ENCODE results near the gene IL10. TPM values are rescaled to one million over a fixed set of nuclear protein-coding genes. Genes with fewer than 3 reads are reported as not detected.
"Not testable (repeated sequence)": the region's sequence is repeated elsewhere in the genome, so short reads cannot be mapped to it uniquely, and the experiment has no call there.

Gene IL10
- polyA plus RNA-seq, 1 donor, result 0.91 TPM

DNA sequence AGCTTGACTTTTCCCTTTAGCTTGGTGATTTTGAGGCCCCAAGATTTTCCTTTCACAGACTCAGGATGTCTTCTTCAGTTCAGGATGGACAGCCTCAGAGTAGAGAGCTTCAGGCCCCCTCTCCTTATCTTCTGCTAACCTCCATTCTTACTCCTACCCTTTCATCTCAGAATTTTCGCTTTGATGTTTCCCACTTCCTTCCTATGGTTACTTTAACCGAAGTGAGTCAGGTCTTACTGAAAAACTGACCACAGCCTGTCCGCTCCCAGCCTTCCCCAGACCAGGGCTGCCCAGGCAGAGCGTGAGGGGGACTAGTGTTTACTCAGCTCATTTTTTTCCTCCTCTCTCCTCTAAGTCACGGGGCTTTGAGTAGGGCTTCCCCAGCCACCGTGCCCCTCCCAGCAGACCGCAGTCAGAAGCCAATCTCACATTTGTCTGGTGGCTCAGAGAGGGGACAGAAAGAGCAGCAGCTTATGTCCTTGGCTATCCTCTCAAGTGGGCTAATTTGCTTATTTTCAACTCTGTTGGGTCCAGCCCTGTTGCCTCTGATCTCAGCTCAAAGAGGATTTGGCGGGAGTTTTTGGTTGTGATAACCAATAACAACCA is 5.9 kb downstream of the IL10 start:
- peak in 1 of 2 donors; percentile 24 for DNase-seq
- no peaks in the 10 kb centered on the region for H3K36me3 ChIP-seq (ENCODE audit: control insufficient read depth, insufficient read depth, low read length)
- no CpG with 5 or more reads among the region's 8 CpGs for WGBS (ENCODE audit: insufficient coverage, low lambda C conversion rate)
- H3K9me3 ChIP-seq (ENCODE audit: control insufficient read depth, low read depth, low read length), result no peaks in the 10 kb centered on the region
- peaks cover 7% of the 10 kb centered on the region for H3K27me3 ChIP-seq (ENCODE audit: control insufficient read depth, insufficient read depth, low read length)
- no peak overlapping the region for H3K27ac ChIP-seq (ENCODE audit: low read length)
- H3K4me1 ChIP-seq (ENCODE audit: control insufficient read depth, insufficient read depth, low read length), result no peaks in the 10 kb centered on the region
- H3K4me3 ChIP-seq (ENCODE audit: low read length), result no peak overlapping the region

DNA sequence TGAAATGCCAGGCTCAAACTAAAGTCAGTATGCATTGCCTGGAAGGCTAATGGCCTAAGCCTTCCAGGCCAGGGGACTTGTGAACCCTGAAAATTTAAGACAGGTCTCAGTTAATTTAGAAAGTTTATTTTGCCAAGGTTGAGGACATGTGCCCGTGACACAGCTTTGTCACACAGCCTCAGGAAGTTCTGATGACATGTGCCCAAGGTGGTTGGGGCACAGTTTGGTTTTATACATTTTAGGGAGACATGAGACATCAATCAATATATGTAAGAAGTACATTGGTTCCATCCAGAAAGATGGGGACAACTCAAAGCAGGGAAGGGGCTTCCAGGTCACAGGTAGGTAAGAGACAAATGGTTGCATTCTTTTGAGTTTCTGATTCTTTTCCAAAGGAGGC is 6.5 kb downstream of the IL10 start:
- no CpG with 5 or more reads among the region's 1 CpG for WGBS (ENCODE audit: insufficient coverage, low lambda C conversion rate)
- not testable (repeated sequence) for H3K4me1 ChIP-seq (ENCODE audit: control insufficient read depth, insufficient read depth, low read length); H3K27ac ChIP-seq (ENCODE audit: low read length); DNase-seq; H3K36me3 ChIP-seq (ENCODE audit: control insufficient read depth, insufficient read depth, low read length); H3K9me3 ChIP-seq (ENCODE audit: control insufficient read depth, low read depth, low read length); H3K27me3 ChIP-seq (ENCODE audit: control insufficient read depth, insufficient read depth, low read length); H3K4me3 ChIP-seq (ENCODE audit: low read length)

DNA sequence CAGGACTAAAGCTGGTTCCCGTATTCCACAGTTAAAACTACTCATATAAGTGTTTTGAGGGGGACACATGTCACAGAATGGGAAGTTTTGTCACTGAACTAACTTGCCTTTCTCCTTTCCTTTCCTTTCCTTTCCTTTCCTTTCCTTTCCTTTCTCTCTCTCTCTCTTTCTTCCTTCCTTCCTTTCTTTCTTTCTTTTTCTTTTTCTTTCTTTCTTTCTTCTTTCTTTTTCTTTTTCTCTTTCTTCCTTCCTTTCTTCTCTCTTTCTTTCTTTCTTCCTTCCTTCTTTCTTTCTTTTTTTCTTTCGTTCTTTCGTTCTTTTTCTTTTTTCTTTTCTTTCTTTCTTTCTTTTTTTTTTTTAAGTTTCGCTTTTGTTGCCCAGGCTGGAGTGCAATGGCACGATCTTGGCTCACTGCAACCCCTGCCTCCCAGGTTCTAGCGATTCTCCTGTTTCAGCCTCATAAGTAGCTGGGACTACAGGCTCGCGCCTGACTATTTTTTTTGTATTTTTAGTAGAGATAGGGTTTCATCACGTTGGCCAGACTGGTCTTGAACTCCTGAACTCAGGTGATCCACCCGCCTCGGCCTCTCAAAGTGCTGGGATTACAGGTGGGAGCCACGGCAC is 9.4 kb downstream of the IL10 start:
- DNase-seq; H3K36me3 ChIP-seq (ENCODE audit: control insufficient read depth, insufficient read depth, low read length); H3K9me3 ChIP-seq (ENCODE audit: control insufficient read depth, low read depth, low read length); H3K4me1 ChIP-seq (ENCODE audit: control insufficient read depth, insufficient read depth, low read length); H3K27me3 ChIP-seq (ENCODE audit: control insufficient read depth, insufficient read depth, low read length); H3K27ac ChIP-seq (ENCODE audit: low read length); H3K4me3 ChIP-seq (ENCODE audit: low read length): not testable (repeated sequence)
- 100% methylated on average over 3 of the region's 12 CpGs for WGBS (ENCODE audit: insufficient coverage, low lambda C conversion rate)

DNA sequence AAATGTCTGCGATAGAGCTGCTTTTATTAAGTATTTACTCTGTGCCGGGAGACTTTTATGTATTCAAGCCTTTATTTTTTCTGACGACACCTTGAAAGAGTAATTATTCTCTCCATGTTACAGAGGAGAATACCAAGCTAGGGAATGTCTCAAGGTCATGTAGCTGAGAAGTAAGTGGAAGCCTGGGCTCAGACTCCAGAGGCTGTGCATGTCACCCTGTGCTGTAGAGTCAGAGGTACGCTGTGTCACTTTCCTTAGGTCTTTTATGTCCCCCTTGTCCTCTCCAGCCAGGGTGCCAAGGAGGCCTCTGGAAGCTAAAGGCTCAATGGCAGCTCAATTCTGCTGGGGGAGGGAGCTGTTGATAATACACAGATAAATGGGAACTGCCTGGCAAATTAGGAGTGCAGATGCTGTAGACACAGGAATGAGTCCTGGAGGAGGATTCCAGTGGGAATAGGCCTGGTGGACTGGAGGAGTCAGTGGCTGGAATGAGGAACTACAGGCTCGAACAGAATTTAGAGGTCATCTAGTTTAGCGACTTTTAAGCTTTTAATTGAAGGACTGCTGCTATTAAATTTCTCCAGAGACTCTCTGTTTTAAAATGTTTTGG is 11.0 kb downstream of the IL10 start:
- WGBS (ENCODE audit: insufficient coverage, low lambda C conversion rate), result 60% methylated on average over 1 of the region's 6 CpGs
- no peak overlapping the region for H3K27ac ChIP-seq (ENCODE audit: low read length)
- no peak overlapping the region for H3K4me3 ChIP-seq (ENCODE audit: low read length)
- DNase-seq, result no peak
- no peaks in the 10 kb centered on the region for H3K36me3 ChIP-seq (ENCODE audit: control insufficient read depth, insufficient read depth, low read length)
- H3K4me1 ChIP-seq (ENCODE audit: control insufficient read depth, insufficient read depth, low read length), result no peaks in the 10 kb centered on the region
- no peaks in the 10 kb centered on the region for H3K9me3 ChIP-seq (ENCODE audit: control insufficient read depth, low read depth, low read length)
- H3K27me3 ChIP-seq (ENCODE audit: control insufficient read depth, insufficient read depth, low read length), result peaks cover under 1% of the 10 kb centered on the region

GRCh38 chr1:206760590-206760989 is 11.7 kb downstream of the IL10 start:
- Histone ChIP-seq H3K4me3 (ENCODE audit: low read length) (no peak overlapping the region), H3K36me3 (ENCODE audit: control insufficient read depth, insufficient read depth, low read length) (no peaks in the 10 kb centered on the region), H3K9me3 (ENCODE audit: control insufficient read depth, low read depth, low read length) (no peaks in the 10 kb centered on the region), H3K27ac (ENCODE audit: low read length) (no peak overlapping the region), H3K27me3 (ENCODE audit: control insufficient read depth, insufficient read depth, low read length) (no peaks in the 10 kb centered on the region), H3K4me1 (ENCODE audit: control insufficient read depth, insufficient read depth, low read length) (no peaks in the 10 kb centered on the region)
- no peak for DNase-seq
- WGBS (ENCODE audit: insufficient coverage, low lambda C conversion rate), result no CpG with 5 or more reads among the region's 1 CpG

DNA sequence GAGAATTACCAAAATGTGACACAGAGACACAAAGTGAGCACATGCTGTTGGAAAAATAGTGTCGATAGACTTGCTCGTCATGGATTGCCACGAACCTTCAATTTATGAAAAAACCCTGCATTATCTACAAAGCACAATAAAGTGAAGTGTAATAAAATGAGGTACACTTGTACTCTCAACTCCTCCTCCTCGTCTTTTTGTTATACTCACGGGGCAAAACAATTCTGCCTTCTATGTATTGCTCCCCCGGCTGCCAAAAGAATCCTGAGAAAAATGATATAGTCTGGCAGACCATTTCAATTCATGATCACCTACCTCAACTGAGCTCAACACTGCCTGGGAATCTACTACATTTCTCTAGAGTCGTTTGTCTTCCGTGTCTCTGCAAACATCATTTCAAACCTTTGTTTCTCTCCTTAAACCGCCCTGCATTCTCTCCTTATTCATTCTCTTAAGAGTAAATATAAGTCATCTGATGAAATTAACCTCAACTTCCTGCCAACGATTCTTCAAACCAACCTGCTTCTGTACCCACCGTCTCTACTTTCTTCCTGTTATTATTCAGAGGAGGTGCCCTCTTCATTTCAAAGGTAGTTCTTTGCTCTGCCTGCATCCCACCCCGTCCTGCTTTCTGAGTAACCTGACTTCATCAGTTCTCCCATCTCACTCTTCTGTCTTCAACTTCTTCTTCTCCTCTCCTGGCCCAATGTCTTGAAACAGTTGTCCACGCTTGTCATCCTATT is 14.6 kb downstream of the IL10 start:
- Histone ChIP-seq H3K36me3 (ENCODE audit: control insufficient read depth, insufficient read depth, low read length) (no peaks in the 10 kb centered on the region), H3K27ac (ENCODE audit: low read length) (no peak overlapping the region), H3K4me3 (ENCODE audit: low read length) (no peak overlapping the region), H3K4me1 (ENCODE audit: control insufficient read depth, insufficient read depth, low read length) (no peaks in the 10 kb centered on the region), H3K27me3 (ENCODE audit: control insufficient read depth, insufficient read depth, low read length) (no peaks in the 10 kb centered on the region), H3K9me3 (ENCODE audit: control insufficient read depth, low read depth, low read length) (no peaks in the 10 kb centered on the region)
- DNase-seq, result no peak
- WGBS (ENCODE audit: insufficient coverage, low lambda C conversion rate), result 80% methylated on average over 1 of the region's 13 CpGs

DNA sequence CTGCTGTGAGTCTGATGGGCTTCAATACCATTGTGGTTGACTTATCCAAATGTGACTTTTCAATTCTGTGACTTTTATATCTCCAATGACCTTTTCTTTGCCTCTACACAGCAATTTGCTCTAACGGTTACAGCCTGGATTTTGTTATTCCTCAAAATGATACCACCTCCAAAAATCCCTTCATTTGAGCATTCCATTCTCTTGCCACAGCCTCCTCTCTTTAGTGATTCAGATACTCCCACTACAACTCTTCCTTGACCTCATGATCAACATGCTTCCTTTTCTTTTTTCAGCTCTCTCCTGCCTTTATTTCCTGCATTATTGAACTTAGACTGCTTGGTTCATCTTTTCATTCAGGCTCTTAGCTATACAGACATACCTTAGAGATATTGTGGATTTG is 18.3 kb downstream of the IL10 start:
- H3K9me3 ChIP-seq (ENCODE audit: control insufficient read depth, low read depth, low read length), result no peaks in the 10 kb centered on the region
- 80% methylated on average over 1 of the region's 1 CpG for WGBS (ENCODE audit: insufficient coverage, low lambda C conversion rate)
- H3K27ac ChIP-seq (ENCODE audit: low read length), result no peak overlapping the region
- no peak overlapping the region for H3K4me3 ChIP-seq (ENCODE audit: low read length)
- H3K27me3 ChIP-seq (ENCODE audit: control insufficient read depth, insufficient read depth, low read length), result peaks cover 10% of the 10 kb centered on the region
- H3K36me3 ChIP-seq (ENCODE audit: control insufficient read depth, insufficient read depth, low read length), result no peaks in the 10 kb centered on the region
- no peaks in the 10 kb centered on the region for H3K4me1 ChIP-seq (ENCODE audit: control insufficient read depth, insufficient read depth, low read length)
- DNase-seq, result no peak

DNA sequence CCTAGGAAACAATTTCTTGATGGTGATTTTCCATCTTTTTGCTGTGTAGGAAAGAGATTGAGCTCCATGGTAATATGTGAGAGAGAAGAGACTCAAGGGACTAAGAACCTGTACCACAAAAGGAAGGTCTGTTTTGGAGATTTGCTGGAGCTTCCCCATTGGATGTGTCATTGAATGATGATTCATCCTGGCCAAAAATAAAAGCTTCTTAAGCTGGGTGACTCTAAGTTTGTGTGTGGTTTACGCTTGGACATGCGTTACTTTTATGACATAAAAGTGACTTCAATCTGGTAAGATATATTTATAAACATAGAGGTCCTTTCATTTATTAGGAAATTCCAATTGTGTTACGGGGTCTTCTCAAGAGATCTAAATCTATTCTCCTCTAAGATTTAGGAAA is 19.2 kb downstream of the IL10 start:
- no CpG with 5 or more reads among the region's 3 CpGs for WGBS (ENCODE audit: insufficient coverage, low lambda C conversion rate)

DNA sequence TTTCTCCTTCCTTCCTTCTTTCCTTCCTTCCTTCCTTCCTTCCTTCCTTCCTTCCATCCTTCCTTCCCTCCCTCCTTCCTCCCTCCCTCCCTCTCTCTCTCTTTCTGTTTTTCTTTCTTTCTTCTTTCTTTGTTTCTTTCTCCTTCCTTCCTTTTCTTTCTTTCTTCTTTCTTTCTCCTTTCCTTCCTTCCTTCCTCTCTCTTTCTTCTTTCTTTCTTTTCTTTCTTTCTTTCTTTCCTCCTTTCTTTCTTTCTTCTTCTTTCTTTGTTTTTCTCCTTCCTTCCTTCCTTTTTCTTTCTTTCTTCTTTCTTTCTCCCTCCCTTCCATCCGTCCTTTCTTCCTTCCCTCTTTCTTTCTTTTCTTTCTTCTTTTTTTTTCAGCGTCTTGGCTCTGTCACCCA is 19.8 kb downstream of the IL10 start:
- no peak overlapping the region for H3K4me3 ChIP-seq (ENCODE audit: low read length)
- DNase-seq, result no peak
- 88% methylated on average over 2 of the region's 2 CpGs for WGBS (ENCODE audit: insufficient coverage, low lambda C conversion rate)

More for the DNA sequence above, 19.2 kb downstream of the IL10 start:
- DNase-seq, result no peak
- peaks cover 10% of the 10 kb centered on the region for H3K27me3 ChIP-seq (ENCODE audit: control insufficient read depth, insufficient read depth, low read length)
- no peaks in the 10 kb centered on the region for H3K36me3 ChIP-seq (ENCODE audit: control insufficient read depth, insufficient read depth, low read length)
- H3K9me3 ChIP-seq (ENCODE audit: control insufficient read depth, low read depth, low read length), result no peaks in the 10 kb centered on the region
- no peaks in the 10 kb centered on the region for H3K4me1 ChIP-seq (ENCODE audit: control insufficient read depth, insufficient read depth, low read length)
- H3K4me3 ChIP-seq (ENCODE audit: low read length), result no peak overlapping the region
- no peak overlapping the region for H3K27ac ChIP-seq (ENCODE audit: low read length)

GRCh38 chr1:206751891-206752290 is 20.4 kb downstream of the IL10 start:
- Histone ChIP-seq H3K4me1 (ENCODE audit: control insufficient read depth, insufficient read depth, low read length) (no peaks in the 10 kb centered on the region), H3K9me3 (ENCODE audit: control insufficient read depth, low read depth, low read length) (no peaks in the 10 kb centered on the region), H3K36me3 (ENCODE audit: control insufficient read depth, insufficient read depth, low read length) (no peaks in the 10 kb centered on the region), H3K27ac (ENCODE audit: low read length) (no peak overlapping the region), H3K4me3 (ENCODE audit: low read length) (no peak overlapping the region), H3K27me3 (ENCODE audit: control insufficient read depth, insufficient read depth, low read length) (peaks cover 10% of the 10 kb centered on the region)
- WGBS (ENCODE audit: insufficient coverage, low lambda C conversion rate), result 60% methylated on average over 1 of the region's 5 CpGs
- no peak for DNase-seq

More for the DNA sequence above, 19.8 kb downstream of the IL10 start:
- peaks cover 10% of the 10 kb centered on the region for H3K27me3 ChIP-seq (ENCODE audit: control insufficient read depth, insufficient read depth, low read length)
- no peaks in the 10 kb centered on the region for H3K36me3 ChIP-seq (ENCODE audit: control insufficient read depth, insufficient read depth, low read length)
- H3K4me1 ChIP-seq (ENCODE audit: control insufficient read depth, insufficient read depth, low read length), result no peaks in the 10 kb centered on the region
- H3K27ac ChIP-seq (ENCODE audit: low read length), result no peak overlapping the region
- H3K9me3 ChIP-seq (ENCODE audit: control insufficient read depth, low read depth, low read length), result no peaks in the 10 kb centered on the region
